LNCAP (cell line): Measurements from ENCODE around the gene TFF2.

Experiments used
- CTCF ChIP-seq: fragments of 450-650 bp; IDR thresholded peaks from 2 replicates; pipeline ENCODE4 v1.5.1; 2017; ENCODE audit warnings: mild to moderate bottlenecking

Gene TFF2

GRCh38 chr21:42346866-42347600 is 3.8 kb downstream of the TFF2 start:
- TF ChIP-seq CTCF: no peak

GRCh38 chr21:42346441-42346840 is 4.4 kb downstream of the TFF2 start:
- TF ChIP-seq CTCF: no peak

- TF ChIP-seq CTCF: no peak
Measured at GRCh38 chr21:42344631-42345030, 6.2 kb downstream of the TFF2 start.

- TF ChIP-seq CTCF: no peak
Measured at GRCh38 chr21:42343963-42344510, 6.8 kb downstream of the TFF2 start.

GRCh38 chr21:42343556-42343955 is 7.2 kb downstream of the TFF2 start:
- TF ChIP-seq CTCF: no peak

- TF ChIP-seq CTCF: no peak
Measured at GRCh38 chr21:42343101-42343500, 7.7 kb downstream of the TFF2 start.

GRCh38 chr21:42341776-42342542 is 8.8 kb downstream of the TFF2 start:
- TF ChIP-seq CTCF: no peak
